ENCODE data around the gene C17orf75. TPM values are rescaled to one million over a fixed set of nuclear protein-coding genes. Genes with fewer than 3 reads are reported as not detected.

Gene C17orf75
- total RNA-seq, 4 donors from 2014 or later, result 9.1 to 11.6 (median 9.5) TPM

GRCh38 chr17:32385121-32385520, 43.1 kb upstream of the C17orf75 start:
- H3K4me3 ChIP-seq, result no peak overlapping the region
- no peaks in the 10 kb centered on the region for H3K27me3 ChIP-seq
- intact Hi-C loops (cut with DNase I), result no loop called here
- no peaks in the 10 kb centered on the region for H3K9me3 ChIP-seq
- 73% methylated on average over 7 of the region's 7 CpGs for WGBS
- H3K27ac ChIP-seq (replicated peaks in 1 of 4), result no peak overlapping the region
- peaks cover 7 to 62% (median 39%) of the 10 kb centered on the region in 4 donors for H3K36me3 ChIP-seq
- no peak for DNase-seq (ENCODE audit: extremely low spot score)
- no peaks in the 10 kb centered on the region for H3K4me1 ChIP-seq
- TF ChIP-seq POLR2AphosphoS5 (IDR thresholded peaks at IDR 0.05) (no peak), EP300 (IDR thresholded peaks at IDR 0.05) (no peak), POLR2A (IDR thresholded peaks at IDR 0.05; ENCODE audit: low read depth) (no peak)
- TF ChIP-seq, protein P1, sequence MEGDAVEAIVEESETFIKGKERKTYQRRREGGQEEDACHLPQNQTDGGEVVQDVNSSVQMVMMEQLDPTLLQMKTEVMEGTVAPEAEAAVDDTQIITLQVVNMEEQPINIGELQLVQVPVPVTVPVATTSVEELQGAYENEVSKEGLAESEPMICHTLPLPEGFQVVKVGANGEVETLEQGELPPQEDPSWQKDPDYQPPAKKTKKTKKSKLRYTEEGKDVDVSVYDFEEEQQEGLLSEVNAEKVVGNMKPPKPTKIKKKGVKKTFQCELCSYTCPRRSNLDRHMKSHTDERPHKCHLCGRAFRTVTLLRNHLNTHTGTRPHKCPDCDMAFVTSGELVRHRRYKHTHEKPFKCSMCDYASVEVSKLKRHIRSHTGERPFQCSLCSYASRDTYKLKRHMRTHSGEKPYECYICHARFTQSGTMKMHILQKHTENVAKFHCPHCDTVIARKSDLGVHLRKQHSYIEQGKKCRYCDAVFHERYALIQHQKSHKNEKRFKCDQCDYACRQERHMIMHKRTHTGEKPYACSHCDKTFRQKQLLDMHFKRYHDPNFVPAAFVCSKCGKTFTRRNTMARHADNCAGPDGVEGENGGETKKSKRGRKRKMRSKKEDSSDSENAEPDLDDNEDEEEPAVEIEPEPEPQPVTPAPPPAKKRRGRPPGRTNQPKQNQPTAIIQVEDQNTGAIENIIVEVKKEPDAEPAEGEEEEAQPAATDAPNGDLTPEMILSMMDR (IDR thresholded peaks at IDR 0.05), result no peak

GRCh38 chr17:32383926-32384434, 42.0 kb upstream of the C17orf75 start:
- Histone ChIP-seq H3K36me3 (peaks cover 14 to 70% (median 45%) of the 10 kb centered on the region in 4 donors), H3K27me3 (no peaks in the 10 kb centered on the region), H3K27ac (replicated peaks in 1 of 4) (no peak overlapping the region), H3K9me3 (no peaks in the 10 kb centered on the region), H3K4me3 (no peak overlapping the region), H3K4me1 (no peaks in the 10 kb centered on the region)
- no peak for DNase-seq (ENCODE audit: extremely low spot score)
- WGBS, result 88% methylated on average over 1 of the region's 1 CpG
- TF ChIP-seq, protein P1 (IDR thresholded peaks at IDR 0.05), result no peak
- TF ChIP-seq POLR2AphosphoS5 (IDR thresholded peaks at IDR 0.05), result no peak
- TF ChIP-seq POLR2A (IDR thresholded peaks at IDR 0.05; ENCODE audit: low read depth), result no peak
- TF ChIP-seq EP300 (IDR thresholded peaks at IDR 0.05), result no peak
- intact Hi-C loops (cut with DNase I), result no loop called here

GRCh38 chr17:32382526-32383223, 40.7 kb upstream of the C17orf75 start:
- 94% methylated on average over 5 of the region's 5 CpGs for WGBS
- TF ChIP-seq POLR2AphosphoS5 (IDR thresholded peaks at IDR 0.05) (peak in 1 of 2 donors; percentile 3), POLR2A (IDR thresholded peaks at IDR 0.05; ENCODE audit: low read depth) (no peak)
- DNase-seq (ENCODE audit: extremely low spot score), result no peak
- H3K4me1 ChIP-seq, result no peaks in the 10 kb centered on the region
- H3K27ac ChIP-seq (replicated peaks in 1 of 4), result no peak overlapping the region
- no peaks in the 10 kb centered on the region for H3K27me3 ChIP-seq
- intact Hi-C loops (cut with DNase I), result no loop called here
- peaks cover 14 to 71% (median 48%) of the 10 kb centered on the region in 4 donors for H3K36me3 ChIP-seq
- H3K9me3 ChIP-seq, result no peaks in the 10 kb centered on the region
- no peak overlapping the region for H3K4me3 ChIP-seq

DNA sequence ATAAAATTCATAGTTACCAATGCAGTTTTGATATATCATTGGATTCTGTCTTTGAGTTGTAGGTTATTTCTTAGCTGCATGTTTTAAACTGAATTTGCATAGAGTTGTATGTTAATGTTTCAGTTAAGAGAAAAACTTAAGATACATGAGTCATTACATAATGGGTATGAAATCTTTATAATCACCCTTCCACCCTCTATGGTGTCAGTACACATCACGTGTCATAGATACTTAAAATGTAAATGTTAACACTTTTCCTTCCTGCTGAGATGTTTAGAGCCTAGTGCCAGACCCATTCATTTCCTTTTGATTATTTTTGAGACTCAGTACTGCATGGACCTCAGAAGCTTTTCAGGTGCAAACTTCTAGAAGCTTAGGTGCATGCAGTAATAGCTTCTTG, 28.5 kb upstream of the C17orf75 start:
- Histone ChIP-seq H3K4me3 (no peak overlapping the region), H3K4me1 (no peaks in the 10 kb centered on the region), H3K36me3 (peaks cover 74 to 99% (median 91%) of the 10 kb centered on the region in 4 donors), H3K27me3 (no peaks in the 10 kb centered on the region), H3K9me3 (no peaks in the 10 kb centered on the region), H3K27ac (replicated peaks in 1 of 4) (no peak overlapping the region)
- intact Hi-C loops (cut with DNase I), result no loop called here
- 75% methylated on average over 1 of the region's 1 CpG for WGBS
- DNase-seq (ENCODE audit: extremely low spot score), result no peak
- TF ChIP-seq POLR2A (IDR thresholded peaks at IDR 0.05; ENCODE audit: low read depth) (no peak), EP300 (IDR thresholded peaks at IDR 0.05) (no peak), POLR2AphosphoS5 (IDR thresholded peaks at IDR 0.05) (no peak)
- TF ChIP-seq, protein P1 (IDR thresholded peaks at IDR 0.05), result no peak

GRCh38 chr17:32361270-32361669, 19.3 kb upstream of the C17orf75 start:
- peaks cover 78 to 98% (median 88%) of the 10 kb centered on the region in 4 donors for H3K36me3 ChIP-seq
- no peak for TF ChIP-seq POLR2A (IDR thresholded peaks at IDR 0.05; ENCODE audit: low read depth)
- TF ChIP-seq, protein P1 (IDR thresholded peaks at IDR 0.05), result no peak
- no peak for TF ChIP-seq EP300 (IDR thresholded peaks at IDR 0.05)
- no peak for TF ChIP-seq POLR2AphosphoS5 (IDR thresholded peaks at IDR 0.05)
- H3K9me3 ChIP-seq, result no peaks in the 10 kb centered on the region
- H3K4me1 ChIP-seq, result peaks cover 6 to 21% (median 19%) of the 10 kb centered on the region in 4 donors
- H3K27ac ChIP-seq (replicated peaks in 1 of 4), result no peak overlapping the region
- H3K27me3 ChIP-seq, result no peaks in the 10 kb centered on the region
- 93% methylated on average over 1 of the region's 1 CpG for WGBS
- no peak overlapping the region for H3K4me3 ChIP-seq
- no peak for DNase-seq (ENCODE audit: extremely low spot score)
- intact Hi-C loops (cut with DNase I), result no loop called here
